Muscle of arm (tissue), 12 donors: ENCODE data around the gene ERP27. TPM values are rescaled to one million over a fixed set of nuclear protein-coding genes. Genes with fewer than 3 reads are reported as not detected.

Experiments used
- DNase-seq: peaks from one replicate; pipeline ENCODE4 v3.0.0-alpha.2; 2013
- polyA plus RNA-seq, 12 donors: library from polyadenylated mRNA; unstranded; fragments of 120-200 nt; gene quantifications; one replicate each; pipeline ENCODE4 v1.2.1, GENCODE V29; 2013; ENCODE audit not compliant: insufficient read length in 12 of 12

Gene ERP27
- polyA plus RNA-seq, 12 donors: 0.18 to 1.7 (median 0.31) TPM; not detected in 2

DNA sequence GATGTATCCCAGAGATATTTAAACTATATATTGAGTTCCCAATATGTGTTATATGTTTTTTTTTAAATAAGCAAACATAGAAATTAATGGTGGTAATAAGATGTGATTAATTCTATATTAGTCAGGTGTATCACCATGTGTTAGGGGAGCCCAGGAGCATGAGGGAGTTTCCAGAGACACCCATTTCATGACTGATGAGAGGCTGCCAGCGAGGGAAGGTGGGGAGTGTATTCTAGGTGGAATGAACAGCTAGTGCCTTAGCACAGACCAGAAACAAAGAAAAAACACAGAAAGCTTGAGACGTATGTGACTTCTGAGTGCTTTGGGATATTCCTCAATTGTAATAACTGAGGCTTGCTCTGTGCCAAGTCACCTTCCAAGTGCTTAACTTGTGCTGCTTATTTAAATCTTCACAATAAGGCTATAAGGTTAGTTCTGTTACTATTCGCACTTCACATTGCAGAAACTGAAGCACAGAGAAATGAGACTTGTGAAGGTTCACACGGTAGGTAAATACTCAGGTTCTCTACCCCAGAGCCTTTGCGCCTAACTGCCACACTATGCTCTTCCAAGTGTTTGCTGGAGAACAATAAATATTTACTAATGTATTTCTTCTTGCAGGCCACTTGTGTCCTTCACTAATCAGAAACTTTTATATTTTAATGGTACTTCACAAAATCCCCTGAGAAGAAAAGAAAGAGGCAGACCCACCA, 34.8 kb downstream of the ERP27 start:
- DNase-seq: no peak

DNA sequence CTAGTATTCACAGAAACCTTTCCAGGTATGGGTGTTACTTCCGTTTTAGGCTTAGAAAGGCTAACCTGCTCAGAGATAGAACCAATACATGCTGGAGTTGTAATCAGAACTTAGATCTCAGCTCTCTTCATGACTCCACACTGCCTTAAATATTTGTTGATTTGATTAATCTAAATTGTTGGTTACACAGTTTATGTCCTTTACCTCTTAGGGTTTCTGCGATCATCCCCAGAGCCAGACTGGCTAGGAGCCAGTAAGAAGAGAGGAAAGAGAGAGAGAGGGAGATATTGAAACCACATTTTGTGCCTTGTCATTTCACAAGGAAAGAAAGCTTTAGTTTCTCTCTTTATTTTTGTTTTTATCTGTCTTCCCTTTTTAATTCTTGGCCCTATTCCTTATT, 35.9 kb downstream of the ERP27 start:
- no peak for DNase-seq

DNA sequence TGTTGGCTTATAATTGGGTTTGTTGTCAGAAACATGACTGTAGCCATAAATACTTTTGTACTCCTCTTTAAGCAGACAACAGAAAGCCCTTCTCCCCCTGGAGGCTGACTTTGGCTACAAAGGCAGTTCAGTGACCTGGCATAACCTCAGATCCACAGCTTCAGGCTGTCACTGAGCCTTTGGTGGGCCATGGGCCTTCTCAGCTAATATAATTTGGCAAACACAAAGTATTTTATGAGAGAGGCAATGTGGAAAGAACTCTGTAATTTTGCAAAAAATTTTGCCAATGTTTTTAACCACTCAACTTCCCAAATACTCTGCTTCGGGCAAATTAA, 37.1 kb downstream of the ERP27 start:
- no peak for DNase-seq

DNA sequence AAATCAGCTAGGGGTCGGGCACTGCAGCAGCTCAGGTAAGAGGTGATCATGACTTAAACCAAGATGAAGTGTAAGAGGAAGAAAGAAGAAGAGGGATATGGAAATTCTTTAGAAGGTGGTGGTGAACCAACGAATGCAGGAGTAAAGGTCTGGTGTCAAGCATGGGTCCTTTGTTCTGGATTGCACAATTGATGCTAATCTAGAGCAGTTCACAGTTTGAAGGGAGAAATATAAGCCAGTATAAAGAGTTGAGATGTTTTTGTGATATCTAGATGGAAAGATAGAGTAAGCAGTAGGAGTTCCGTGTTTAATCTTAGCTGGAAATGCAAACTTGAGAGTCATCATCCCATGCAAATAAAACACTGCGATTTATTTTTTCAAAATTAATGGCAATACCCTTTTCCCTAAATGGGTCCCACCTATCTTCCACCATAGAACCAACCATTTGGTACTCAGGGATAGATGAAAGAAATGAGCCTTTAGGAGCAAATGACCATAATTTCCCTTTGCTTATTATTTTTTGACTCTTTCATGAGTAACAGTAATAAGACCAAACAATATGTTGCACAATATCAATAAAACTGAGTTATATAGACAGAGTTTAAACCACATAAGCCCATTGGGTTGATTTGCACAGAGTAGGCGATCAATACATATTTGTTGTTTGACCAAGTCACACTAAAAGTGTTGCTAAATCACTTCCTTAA, 37.7 kb downstream of the ERP27 start:
- no peak for DNase-seq

DNA sequence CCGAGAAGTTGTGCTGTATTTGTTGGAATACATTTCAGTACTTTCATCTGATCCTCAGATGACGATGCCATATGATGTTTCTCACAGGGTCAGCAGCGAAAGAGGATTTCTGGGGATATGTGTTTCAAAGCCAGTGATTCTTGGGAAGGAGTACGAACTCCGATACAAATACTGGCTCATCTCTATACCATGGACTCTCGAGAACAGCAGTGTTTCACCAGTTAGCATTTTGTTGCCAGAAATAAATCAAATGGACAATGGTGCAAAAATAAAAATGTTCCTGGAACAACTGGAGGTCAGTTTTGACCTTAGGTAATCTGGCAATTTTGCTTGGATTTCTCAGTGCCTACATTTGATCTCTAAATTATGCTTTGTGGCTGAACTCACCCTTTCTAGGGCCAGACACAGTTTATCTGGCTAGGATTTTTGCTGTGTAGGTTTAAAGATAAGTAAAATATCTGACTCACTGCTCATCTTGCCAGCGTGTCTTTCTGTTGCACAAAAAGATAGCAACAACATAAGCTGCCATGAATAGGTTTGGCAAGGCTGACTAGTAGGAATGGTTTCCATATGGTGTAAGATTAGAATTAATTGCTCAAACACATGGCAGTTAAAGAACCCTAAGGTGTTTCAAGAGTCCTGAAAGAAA, 41.7 kb downstream of the ERP27 start:
- DNase-seq: peak; percentile 84

DNA sequence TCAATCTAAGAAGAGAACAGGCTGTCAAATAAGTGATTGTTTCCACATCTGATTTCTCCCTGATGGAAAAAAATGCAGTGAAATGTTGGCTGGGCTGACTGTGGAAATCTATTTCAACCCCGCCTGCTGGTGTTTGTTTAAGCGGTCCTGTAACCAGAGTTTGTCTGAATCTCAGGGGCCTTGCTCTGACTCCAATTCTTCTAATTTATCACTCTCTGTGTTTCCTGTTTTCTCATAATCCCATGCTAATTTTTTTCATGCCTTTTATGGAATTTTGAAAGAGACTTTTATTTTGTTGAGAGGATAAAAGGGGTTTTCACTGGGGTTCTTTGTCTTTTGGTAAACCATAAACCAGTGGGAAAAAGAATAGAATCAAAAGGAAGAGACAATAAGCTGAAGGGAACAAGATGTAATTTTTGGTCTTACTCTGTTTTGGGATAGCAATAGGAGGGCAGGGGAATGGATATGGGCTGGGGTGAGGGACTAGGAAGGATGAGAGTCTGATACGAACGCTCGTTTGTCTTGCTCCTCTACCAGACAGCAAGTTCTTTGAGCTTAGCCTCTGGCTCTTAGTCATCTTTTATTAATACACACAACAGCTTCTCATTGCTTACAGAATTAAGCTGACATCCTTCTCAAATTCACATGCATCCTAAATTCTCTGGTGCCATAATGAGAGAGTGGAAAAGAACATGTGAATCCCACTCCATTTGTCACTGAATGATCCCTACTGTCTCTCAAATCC, 44.7 kb downstream of the ERP27 start:
- no peak for DNase-seq

DNA sequence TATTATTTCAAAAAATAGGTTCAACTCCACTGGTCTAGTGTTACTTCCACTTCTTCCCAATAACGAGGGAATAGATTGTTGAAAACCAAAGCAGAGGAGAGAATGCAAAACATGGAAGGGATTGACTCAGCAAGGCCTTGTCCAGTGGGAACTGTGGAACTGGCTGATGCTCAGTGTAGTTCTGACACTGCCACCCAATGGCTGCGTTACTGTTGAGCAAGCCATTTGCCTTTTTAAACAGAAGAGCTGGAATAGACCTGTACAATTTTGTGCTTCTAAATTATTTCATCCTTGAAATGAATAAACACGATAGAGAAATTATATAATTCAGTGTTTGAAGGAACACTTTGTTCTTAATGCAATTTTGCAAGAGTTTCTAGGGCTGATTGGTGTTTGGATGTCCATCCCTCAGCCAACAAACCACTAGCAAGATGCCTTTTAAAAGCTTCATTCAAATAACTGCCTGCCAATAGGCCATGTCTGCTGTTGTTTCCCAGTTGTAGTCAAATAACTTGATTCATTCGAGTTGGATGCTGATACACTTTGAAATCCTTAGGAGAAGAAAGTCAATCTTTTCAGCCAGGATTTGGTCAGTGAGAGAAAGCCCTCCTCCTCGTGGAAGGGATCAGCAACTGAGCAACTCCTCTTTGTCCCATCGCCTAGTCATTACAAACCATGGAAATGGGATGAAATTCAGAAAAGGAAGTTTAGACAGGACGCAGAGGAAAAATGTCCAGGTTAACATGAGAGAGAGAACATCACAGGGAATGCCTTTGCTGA, 45.4 kb downstream of the ERP27 start:
- DNase-seq: peak; percentile 79

DNA sequence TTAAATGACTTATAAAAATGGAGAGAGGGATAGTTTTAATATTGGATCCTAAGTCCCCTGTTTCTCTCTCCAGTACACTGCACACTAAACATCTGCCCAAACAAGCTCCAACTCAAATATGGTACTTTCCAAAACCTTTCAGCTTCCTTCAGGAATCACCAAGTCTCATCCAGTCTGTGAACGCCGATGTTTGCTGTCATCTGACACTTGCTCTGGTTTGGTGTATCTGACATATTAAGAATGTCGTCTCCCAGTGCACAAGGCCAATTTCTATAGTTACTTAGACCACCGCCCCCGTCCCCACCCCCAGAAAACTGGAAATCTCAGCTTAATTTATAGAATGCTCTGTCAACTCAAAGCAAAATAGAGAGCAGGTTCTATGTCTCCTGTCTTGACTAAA, 47.6 kb downstream of the ERP27 start:
- DNase-seq: no peak

DNA sequence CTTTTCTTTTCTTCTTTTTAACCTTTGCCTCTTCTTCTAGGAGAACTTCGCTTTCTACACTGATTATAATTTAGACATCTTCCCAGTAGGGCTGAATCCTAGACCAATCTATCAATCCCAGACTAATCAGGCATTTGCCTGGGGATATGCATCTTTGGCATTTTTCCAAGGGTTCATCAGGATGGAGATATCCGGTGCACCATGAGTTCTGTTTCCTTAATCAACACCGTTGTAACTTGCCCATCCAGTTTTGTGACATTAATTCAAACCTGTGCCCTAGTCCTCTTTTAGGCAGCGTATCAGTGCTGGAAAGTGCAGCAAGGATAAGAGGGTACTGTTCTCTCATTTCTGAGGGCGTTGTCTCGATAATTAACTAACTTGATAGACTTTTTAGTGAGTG, 52.1 kb downstream of the ERP27 start:
- DNase-seq: no peak

DNA sequence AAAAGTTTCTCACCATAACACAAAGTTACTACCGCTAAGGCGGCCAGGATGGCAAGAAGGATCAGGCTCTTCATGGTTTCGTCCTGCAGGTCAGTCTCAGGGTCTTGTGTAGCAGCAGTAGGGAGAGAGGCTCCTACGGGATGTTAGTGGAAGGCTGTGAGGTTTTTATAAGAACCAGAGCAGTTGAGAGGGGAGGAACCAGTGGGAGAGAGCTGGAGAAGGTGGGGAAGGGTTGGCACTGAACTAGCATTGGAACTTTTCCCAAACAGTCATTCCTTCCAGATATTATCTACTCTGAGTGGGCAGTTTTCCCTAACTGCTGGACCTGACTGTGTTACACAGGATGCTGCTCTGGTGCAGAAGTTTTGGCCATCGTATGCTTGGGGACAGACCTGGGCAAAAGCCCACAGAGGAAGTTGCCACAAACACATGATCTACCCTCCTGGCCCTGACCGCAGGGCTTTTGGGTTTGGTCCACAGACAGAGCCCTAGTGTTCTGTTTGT, 52.6 kb downstream of the ERP27 start, which contains the start of gene MGP:
Gene MGP (minus strand): TSS at position 137 of the 504 bp plus-strand sequence. CDS start 63 bp downstream, at position 74.
- peak; percentile 92 for DNase-seq

DNA sequence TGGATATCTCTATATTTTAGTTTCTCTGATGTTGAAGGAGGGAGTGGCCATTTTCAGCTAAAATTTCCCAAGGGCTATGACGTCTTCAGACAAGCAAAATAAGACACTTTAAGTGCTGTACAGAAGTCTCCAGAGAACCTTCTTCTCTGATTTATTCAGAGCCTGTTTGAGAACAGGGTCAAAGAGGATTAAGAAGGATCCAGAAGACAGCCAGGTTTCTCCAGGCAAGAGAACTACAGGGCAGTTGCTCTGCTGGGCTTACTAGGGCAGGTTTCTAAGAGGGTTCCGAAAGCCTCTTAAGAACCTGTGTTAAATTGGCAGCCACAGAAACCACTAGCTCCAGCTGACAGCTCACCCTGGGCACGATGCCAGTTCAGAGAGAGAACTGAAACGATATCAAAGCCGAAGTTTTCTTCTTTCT, 53.9 kb downstream of the ERP27 start:
- DNase-seq: peak; percentile 89

DNA sequence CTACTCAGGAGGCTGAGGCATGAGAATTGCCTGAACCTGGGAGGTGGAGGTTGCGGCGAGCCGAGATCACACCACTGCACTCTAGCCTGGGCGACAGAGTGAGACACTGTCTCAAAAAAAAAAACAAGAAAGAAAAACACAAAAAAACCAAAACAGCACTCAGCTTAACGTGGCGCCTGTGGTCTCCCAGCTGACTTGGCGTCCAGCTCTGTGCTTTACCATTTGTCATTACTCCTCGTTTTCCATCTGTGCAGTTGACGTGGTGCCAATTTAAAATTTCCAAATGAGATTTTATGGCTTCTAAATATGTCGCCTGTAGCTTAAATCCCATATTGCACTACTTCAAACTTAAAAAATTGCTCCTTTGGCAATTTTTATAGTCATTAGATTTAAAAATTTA, 54.7 kb downstream of the ERP27 start:
- peak; percentile 93 for DNase-seq

DNA sequence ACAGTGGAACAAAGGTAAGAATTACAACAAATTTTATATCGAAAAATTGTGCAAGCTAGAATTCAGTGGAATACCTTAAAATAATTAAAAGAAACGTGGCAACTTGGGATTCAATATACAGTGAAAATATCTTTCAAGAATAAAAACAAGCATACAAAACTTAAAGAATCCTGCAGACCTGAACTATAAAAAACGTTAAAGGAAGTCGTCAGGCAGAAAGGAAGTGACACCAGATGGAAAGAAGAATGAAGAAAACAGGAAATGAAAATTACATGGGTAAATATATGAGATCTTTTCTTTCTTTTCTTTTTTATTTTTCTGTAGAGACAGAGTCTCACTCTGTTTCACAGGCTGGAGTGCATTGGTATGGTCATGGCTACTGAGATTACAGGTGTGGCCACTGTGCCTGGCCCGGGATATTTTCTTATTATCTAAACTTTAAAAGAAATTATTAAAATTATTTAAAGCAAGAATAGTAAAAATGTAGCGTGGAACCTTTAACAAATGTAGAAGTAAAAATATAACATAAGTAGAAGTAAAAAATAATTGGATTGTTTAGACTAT, 57.4 kb downstream of the ERP27 start:
- no peak for DNase-seq

DNA sequence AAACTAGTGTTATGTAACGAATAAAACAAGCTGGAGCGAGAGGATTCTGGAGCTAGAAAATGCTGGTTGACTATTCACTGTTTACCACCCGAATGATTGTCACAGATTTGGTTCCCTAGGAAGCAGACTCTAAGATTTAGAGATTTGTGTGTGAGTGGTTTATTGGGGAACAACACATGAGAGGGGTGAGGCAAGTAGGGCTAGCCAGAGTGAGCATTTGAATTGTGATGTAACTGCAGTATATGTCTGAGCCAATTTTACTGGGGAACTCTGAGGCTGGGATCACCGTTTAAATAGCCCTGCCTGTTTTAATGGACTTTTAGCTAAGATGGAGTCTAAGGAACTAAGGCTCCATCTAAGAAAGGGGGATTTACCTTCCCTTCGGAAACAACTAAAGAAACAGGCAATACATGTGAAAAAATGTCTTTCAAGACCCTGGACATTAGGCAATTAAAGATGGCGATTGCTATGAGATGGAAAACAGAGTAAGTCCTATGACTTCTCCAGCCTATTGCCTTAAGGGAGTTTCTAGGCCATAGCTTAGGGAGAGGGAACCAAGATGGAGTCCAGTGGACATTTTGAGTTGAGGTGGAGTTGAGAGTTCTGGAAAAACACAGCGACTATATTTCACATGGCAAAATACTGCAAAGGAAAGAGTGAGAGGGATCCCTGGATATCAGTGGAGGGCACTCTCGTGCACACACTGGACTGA, 59.0 kb downstream of the ERP27 start:
- DNase-seq: no peak

DNA sequence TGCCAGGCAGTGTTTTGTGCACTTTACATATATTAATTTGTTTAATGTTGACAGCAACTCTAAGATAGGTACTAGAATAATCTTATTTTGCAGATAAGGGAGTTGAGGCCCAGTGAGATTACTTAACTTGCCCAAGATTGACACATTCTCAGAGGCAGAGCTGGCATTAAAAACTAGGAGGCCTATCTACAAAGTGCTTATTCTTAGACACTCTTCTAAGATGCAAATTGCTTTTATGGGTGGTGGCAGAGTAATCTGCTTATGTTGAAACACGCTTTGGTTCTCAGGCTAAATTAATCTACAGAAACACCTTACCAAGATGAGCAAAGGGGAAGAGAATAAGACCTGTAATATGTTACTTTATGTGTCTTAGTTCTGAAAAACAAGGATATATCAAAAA, 59.8 kb downstream of the ERP27 start:
- DNase-seq: no peak

DNA sequence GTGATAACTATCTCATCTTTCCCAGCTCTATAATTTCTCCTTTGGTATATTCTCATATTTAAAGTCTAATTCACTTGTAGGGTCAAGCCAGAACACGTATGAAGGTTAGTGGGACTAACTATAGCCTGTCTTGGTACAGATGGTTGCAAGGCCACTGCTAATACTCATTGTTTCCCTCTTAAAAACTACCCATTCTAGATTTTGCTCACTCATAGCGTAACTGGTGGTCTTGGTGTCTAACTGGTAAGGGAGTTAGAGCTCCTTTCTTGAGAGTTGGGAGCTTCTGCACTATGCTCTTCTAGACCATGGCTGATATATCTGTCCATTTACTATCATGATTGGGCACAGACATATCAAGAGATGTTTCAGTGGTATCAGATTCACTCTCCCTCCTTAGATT, 61.5 kb downstream of the ERP27 start:
- DNase-seq: no peak

DNA sequence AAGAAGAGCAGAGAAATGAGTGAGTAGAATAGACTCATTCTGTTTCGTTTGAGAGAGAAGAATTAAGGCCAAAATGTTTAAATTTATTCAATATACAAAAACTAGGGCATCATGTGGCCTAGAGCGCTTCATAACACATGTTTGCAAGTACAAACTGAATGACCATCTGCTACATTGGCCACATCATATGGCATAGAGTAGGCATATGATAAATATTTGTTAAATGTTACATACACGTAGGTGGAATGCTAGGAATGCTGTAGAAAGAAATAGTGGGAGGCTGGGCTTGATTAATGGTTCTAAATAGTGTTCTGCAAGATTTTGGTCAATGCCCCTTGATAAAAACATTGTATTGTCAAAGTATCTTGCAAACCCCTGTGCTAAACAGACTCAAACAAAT, 63.5 kb downstream of the ERP27 start:
- DNase-seq: no peak

DNA sequence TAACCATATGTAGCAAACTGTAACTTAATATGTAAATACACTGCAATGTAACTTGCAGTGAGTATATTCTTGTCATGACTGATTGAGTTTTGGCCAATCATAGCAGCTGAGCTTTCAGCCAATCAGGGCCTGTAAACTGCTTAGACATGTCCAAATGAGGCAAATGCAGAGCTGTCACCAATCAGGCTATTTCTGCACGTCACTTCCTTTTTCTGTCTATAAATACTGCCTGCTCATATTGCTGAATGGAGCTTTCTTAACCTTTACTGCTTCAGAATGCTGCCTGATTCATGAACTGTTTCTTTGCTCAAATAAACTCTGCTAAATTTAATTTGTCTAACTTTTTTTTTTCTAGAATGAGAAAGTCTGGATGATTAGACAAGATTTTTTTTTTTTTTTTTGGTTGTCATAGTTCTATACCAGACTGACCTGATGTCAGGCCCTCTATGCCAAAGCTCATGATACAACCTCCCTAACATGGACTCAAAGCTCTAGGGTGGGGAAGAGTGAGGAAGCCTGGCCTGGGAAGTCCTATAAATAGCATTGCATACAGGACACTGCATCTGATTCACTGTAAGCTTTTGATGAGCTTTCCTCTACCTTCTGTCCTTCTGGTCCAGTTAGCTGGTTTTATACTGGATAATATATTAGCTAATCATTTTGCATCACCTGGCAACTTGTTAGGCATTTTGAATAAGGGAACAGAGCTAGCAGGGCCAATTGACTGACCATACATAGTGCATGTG, 64.7 kb downstream of the ERP27 start:
- DNase-seq: no peak

DNA sequence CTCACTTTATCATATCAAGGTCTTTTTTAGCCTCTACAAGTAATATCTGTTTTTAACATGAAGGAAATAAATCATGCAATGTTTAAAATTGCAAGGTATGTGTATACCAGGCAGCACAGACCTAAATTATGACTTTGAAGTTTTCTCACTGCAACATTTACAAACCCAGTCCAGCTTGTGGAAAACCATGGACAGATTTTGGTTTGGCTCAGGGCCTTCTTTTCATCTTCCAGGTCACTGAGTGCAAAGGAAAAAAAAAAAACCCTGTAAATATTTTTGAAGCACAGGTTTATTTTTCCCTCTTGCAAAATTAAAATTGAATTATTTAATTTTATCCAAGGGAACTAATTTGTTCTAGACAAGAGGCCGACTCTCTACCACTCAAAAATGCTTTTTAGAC, 66.5 kb downstream of the ERP27 start:
- DNase-seq: no peak

DNA sequence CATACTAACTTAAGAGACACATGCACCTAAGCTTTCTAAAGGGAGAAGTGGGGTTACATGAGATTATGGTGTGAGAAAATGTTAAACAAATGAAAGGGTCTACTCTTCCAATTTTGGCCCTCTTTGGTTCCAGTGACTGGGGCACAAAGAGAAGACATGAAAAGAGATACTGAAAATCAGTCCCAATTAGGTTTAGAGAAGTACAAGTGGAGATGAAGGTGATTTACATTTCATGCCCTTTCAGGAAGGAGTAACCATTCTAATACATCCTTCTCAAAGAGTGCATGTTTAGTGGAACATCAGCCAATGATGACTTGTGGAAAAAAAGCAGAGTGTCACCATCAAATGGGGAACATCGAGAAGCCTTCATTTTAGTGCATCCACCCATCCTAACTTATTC, 67.1 kb downstream of the ERP27 start:
- no peak for DNase-seq
